Stimulated activated CD4-positive, alpha-beta T cell treated with anti-CD3 and anti-CD28 coated beads, Interleukin-1b, Interleukin-23, amount 100 ng/mL, for 48 hours (primary cell): ENCODE measurements around the gene CAMK4.

ENCODE experiments used
- DNase-seq: peaks from one replicate; pipeline ENCODE4 v3.0.0-alpha.2; 2020

Gene CAMK4

GRCh38 chr5:111507276-111507675, 283.1 kb downstream of the CAMK4 start:
- DNase-seq: no peak

- DNase-seq: no peak
Observed at GRCh38 chr5:111509119-111509518, 284.9 kb downstream of the CAMK4 start.

- no peak for DNase-seq
Observed at GRCh38 chr5:111511174-111511830, 287.1 kb downstream of the CAMK4 start.

GRCh38 chr5:111511831-111512374, 287.7 kb downstream of the CAMK4 start:
- peak; percentile 4 for DNase-seq

- DNase-seq: peak; percentile 95
Observed at GRCh38 chr5:111512375-111513130, 288.4 kb downstream of the CAMK4 start, which contains the start of gene STARD4. STARD4 (minus strand) TSS chr5:111512535; CDS start chr5:111507433, 5,102 bp downstream.

- no peak for DNase-seq
Observed at GRCh38 chr5:111513131-111513520, 288.9 kb downstream of the CAMK4 start.

GRCh38 chr5:111514087-111514486, 289.9 kb downstream of the CAMK4 start:
- no peak for DNase-seq

- DNase-seq: no peak
Observed at GRCh38 chr5:111517853-111518501, 293.8 kb downstream of the CAMK4 start.

- DNase-seq: no peak
Observed at GRCh38 chr5:111518777-111519176, 294.6 kb downstream of the CAMK4 start.

GRCh38 chr5:111520908-111521307, 296.7 kb downstream of the CAMK4 start:
- DNase-seq: no peak

GRCh38 chr5:111528056-111528455, 303.9 kb downstream of the CAMK4 start:
- DNase-seq: no peak

- DNase-seq: peak; percentile 79
Observed at GRCh38 chr5:111530298-111530740, 306.1 kb downstream of the CAMK4 start.

GRCh38 chr5:111532886-111533582, 308.9 kb downstream of the CAMK4 start:
- no peak for DNase-seq

GRCh38 chr5:111535879-111536549, 311.8 kb downstream of the CAMK4 start:
- no peak for DNase-seq

GRCh38 chr5:111537141-111538024, 313.2 kb downstream of the CAMK4 start:
- DNase-seq: no peak
